OCI-LY7 (cell line): ENCODE results near the gene NPDC1.

Source experiments
- EZH2phosphoT487 ChIP-seq: fragments of 200-600 bp; sonication (generic); IDR thresholded peaks from 2 replicates; pipeline ENCODE4 v1.6.1; 2018; ENCODE audit warnings: low read depth, borderline replicate concordance, mild to moderate bottlenecking, mixed run types, antibody characterized with exemption, low read length, moderate library complexity, mixed read lengths
- TF ChIP-seq, protein P1 (sequence below): fragments of 200-600 bp; sonication (generic); conservative IDR thresholded peaks from 2 replicates; pipeline ENCODE4 v1.5.1; 2014; ENCODE audit warnings: mild to moderate bottlenecking, antibody characterized with exemption, low read length, moderate library complexity, mixed read lengths

DNA sequence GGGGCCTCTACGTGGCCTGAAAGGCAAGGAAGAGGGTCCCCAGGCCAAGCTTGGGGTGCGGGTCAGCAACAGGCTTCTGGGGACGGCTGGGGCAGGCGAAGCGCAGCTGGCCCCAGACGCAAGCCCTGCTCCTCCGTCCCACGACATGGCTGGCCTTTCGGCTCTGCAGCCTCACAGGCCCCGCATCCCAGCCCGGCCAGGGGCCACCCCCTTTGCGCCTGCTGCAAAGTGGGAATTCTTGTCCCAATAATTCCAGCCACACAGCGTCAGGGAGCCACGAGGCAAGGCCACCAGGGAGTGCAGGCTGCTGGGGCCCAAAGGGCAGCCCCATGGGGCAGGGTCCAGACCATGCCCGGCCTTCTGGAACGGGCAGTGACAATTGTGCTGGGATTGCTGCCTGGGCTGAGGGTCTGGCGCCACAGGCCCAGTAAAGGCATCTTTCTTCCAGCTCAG is 9.0 kb upstream of the NPDC1 start:
- TF ChIP-seq, protein P1, sequence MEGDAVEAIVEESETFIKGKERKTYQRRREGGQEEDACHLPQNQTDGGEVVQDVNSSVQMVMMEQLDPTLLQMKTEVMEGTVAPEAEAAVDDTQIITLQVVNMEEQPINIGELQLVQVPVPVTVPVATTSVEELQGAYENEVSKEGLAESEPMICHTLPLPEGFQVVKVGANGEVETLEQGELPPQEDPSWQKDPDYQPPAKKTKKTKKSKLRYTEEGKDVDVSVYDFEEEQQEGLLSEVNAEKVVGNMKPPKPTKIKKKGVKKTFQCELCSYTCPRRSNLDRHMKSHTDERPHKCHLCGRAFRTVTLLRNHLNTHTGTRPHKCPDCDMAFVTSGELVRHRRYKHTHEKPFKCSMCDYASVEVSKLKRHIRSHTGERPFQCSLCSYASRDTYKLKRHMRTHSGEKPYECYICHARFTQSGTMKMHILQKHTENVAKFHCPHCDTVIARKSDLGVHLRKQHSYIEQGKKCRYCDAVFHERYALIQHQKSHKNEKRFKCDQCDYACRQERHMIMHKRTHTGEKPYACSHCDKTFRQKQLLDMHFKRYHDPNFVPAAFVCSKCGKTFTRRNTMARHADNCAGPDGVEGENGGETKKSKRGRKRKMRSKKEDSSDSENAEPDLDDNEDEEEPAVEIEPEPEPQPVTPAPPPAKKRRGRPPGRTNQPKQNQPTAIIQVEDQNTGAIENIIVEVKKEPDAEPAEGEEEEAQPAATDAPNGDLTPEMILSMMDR: no peak
- TF ChIP-seq EZH2phosphoT487: no peak
